PFSK-1 (cell line): ENCODE data around the gene PSMA7.

Experiments used
- FOXP2 ChIP-seq: optimal IDR thresholded peaks from 2 replicates; pipeline ENCODE3; 2011; ENCODE audit warnings: borderline replicate concordance, control low read depth, inconsistent platforms; ENCODE audit not compliant: insufficient read depth; ENCODE audit errors: extremely low read length, extremely low read depth
- POLR2AphosphoS5 ChIP-seq: IDR thresholded peaks from 2 replicates; pipeline ENCODE4 v1.6.1; 2012; ENCODE audit warnings: low read depth, mild to moderate bottlenecking, control low read depth, low read length, moderate library complexity
- REST ChIP-seq, 2 experiments: IDR thresholded peaks; 2 replicates each; pipeline versions ENCODE4 v1.6.1 to v1.8.0; 2011 to 2012; ENCODE audit warnings: low read depth in 2 of 2, low read length in 2 of 2, control low read depth in 1 of 2, inconsistent platforms in 1 of 2, mild to moderate bottlenecking in 1 of 2, moderate library complexity in 1 of 2; ENCODE audit not compliant: insufficient read depth in 1 of 2
- SIN3A ChIP-seq: IDR thresholded peaks from 2 replicates; pipeline ENCODE4 v1.6.1; 2012; ENCODE audit warnings: mild to moderate bottlenecking, low read length, moderate library complexity, borderline replicate concordance; ENCODE audit not compliant: insufficient read depth
- TAF1 ChIP-seq: IDR thresholded peaks from 2 replicates; pipeline ENCODE4 v1.6.1; 2012; ENCODE audit warnings: low read length, control low read depth, borderline replicate concordance; ENCODE audit not compliant: insufficient read depth

Gene PSMA7

GRCh38 chr20:62111148-62111547, 32.0 kb downstream of the PSMA7 start:
- TF ChIP-seq REST (IDR thresholded peaks at IDR 0.05; ENCODE audit: insufficient read depth in 1 of 2, low read depth in 2 of 2, low read length in 2 of 2) (no peak), POLR2AphosphoS5 (no peak), TAF1 (no peak), SIN3A (no peak), FOXP2 (no peak)

- TF ChIP-seq REST (IDR thresholded peaks at IDR 0.05; ENCODE audit: insufficient read depth in 1 of 2, low read depth in 2 of 2, low read length in 2 of 2): no peak
- TF ChIP-seq POLR2AphosphoS5: no peak
- no peak for TF ChIP-seq FOXP2
- no peak for TF ChIP-seq TAF1
- TF ChIP-seq SIN3A: no peak
These were observed 37.6 kb downstream of the PSMA7 start for GRCh38 chr20:62105592-62105991.

GRCh38 chr20:62104791-62105345, 38.3 kb downstream of the PSMA7 start:
- TF ChIP-seq SIN3A (no peak), POLR2AphosphoS5 (no peak), TAF1 (no peak), FOXP2 (no peak)

- no peak for TF ChIP-seq SIN3A
- TF ChIP-seq FOXP2: no peak
- no peak for TF ChIP-seq POLR2AphosphoS5
- TF ChIP-seq REST (IDR thresholded peaks at IDR 0.05; ENCODE audit: insufficient read depth in 1 of 2, low read depth in 2 of 2, low read length in 2 of 2): no peak
- no peak for TF ChIP-seq TAF1
These were observed 38.9 kb downstream of the PSMA7 start for GRCh38 chr20:62104234-62104789.

- TF ChIP-seq FOXP2 (no peak), POLR2AphosphoS5 (no peak), SIN3A (no peak), TAF1 (no peak), REST (IDR thresholded peaks at IDR 0.05; ENCODE audit: insufficient read depth in 1 of 2, low read depth in 2 of 2, low read length in 2 of 2) (no peak)
These were observed 39.5 kb downstream of the PSMA7 start for GRCh38 chr20:62103508-62104233.
